NCI-H1048 (cell line): Measurements from ENCODE around the gene STIM1.

Experiments used
- DNase-seq: peaks from one replicate; lab custom pipeline; 2025; lab: John Stamatoyannopoulos, UW

The STIM1 gene

DNA sequence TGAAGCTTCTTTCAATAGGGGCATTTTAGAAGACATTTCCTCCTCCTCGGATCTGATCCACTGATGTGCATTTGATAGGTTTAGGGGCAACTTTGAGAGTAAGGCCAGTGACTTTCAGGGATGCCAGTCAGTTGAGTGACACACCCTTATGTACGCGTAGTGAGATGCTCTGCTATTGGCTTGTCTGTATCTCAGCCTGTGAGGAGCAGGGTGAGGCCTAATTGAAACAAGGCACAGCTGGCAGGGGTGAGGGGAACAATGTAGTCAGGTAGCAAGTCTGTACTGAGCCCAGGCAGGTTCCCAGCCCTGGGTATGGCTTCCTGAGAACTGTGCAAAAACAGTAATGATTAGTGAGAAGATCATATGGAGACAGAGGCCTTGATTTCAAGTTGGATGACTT is 61.5 kb downstream of the STIM1 start:
- no peak for DNase-seq

DNA sequence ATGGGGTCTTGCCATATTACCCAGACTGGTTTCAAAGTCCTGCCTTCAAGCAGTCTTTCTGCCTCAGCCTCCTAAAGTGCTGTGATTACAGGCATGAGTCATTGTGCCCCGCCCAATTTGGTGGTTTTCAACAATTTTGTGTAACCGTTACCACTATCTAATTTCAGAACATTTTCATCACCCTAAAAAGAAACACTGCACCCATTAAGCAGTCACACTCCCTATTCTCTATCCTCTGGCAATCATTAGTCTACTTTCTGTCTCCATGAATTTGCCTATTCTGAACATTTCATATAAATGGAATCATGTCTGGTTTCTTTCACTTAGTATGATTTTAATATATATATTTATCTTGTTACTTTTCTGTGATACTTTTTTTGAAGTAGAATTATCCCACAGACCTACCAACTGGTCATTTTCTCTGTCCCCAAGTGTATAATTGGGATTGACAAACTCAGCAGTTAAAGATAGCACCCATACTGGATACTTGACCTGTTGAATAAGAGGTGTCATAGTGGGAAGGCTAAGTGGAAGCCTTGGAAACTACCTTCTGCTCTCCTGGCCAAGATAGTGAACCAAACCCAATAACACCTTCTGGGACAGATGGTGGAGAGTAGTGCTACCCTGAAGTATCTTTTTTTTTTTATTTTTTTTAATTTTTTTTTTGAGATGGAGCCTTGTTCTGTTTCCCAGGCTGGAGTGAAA is 64.8 kb downstream of the STIM1 start:
- DNase-seq, result no peak

DNA sequence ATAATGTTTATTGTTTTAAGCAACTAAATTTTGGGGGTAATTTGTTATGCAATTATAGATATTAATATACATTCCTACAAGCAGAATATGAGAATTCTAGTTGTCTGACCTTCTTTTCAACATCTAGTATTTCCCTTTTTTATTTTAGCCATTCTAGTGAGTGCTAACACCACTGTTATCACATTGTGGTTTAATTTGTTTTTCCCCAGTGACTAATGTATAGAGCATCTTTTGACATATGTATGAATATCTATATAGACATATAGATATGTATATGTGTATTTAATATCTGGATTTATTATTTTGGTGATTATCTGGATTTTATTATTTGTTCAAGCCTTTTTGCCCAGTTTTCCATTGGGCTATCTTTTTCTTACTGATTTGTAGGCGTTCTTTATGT is 66.6 kb downstream of the STIM1 start:
- DNase-seq, result no peak

DNA sequence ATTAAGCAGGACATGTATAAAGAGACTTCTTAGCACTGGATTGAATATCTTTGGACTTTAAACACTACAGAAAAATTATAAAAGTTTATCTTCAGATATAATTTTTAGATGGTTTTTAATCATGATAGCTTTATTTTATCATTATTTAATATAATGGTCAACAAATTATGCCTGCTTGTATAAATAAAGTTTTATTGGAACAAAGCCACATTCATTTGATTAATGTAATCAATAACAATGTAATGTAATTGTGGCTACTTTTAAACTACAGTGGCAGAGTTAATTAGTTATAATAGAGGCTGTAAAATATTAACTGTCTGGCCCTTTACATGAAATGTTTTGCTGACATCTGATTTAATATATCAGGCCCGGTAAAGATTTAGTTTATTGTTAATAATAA is 70.0 kb downstream of the STIM1 start:
- DNase-seq, result no peak

DNA sequence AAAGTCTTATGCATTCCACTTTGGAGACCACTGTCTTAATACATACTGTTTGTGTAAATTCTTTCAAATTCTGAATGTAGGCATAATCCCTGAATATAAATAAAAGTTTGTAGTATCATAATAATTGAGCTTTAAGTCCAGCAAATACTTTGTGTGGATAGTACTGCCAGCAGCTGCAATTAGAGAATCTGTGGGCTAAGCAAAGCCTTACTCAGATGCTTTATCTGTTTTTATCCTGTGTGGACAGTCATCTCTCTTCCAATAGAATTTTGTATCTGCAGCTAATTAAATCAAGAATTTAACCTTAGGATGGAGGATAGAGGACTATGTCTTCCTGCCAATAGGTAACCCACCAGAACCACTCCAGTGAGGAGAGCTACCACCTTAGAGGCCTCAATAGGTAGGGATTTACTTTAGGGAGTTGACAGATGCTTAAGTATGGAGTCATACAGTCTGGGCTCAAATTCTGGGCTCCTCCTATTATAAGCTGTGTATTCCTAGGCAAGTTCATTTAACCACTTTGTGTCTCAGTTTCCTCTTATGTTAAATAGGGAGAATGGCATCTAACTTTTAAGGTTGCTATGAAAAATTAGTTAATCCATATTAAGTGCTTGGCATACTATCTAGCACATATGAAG is 71.1 kb downstream of the STIM1 start:
- DNase-seq, result no peak

DNA sequence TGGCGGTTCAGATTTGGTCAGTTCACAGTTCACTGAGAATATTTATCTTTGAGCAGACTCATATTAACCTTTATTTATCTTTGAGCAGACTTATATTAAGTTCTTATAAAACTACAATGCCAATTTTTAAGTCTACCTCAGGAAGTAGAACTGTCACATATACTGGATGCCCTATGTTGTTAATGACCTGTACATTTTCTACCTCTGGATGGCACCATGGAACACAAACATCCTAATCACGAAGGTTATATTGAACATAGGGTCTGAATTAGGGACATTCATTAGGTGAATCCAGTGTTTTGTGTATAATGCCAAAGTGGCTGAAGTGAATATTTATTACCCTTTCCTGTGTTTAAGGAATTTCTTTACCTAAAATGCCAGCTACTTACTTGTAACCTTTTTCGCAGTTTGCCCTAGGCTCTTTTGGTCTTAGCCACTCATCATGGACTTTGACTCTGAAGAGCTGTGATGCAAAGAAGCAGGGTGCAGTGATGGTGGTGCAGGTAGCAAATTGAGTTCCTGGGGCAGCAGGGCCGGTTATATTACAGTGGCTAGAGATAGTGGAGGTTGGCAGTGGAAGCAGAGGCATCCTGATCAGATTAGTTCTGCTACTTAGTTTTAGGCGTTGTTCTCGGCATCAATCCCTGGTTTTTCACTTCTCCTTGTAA is 71.8 kb downstream of the STIM1 start:
- no peak for DNase-seq

DNA sequence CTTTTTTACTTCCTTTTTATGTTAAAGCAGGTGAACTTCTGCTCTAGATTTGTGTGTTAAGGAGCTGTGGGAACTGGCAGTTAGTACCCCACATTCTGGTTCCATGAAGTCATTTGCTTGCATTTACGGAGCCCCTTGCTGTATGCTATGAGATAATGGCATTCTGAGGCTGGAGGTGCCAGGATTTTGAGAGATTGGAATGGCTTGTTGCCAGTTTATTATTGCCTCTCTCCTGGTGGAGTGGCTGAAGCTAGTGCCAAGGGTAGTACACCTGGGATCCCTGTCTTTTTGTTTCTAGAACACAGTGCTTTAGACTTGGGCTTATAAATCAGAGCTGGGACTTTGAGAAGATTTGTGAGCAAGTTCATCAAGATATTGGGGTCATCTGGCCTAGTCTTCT is 73.8 kb downstream of the STIM1 start:
- no peak for DNase-seq

DNA sequence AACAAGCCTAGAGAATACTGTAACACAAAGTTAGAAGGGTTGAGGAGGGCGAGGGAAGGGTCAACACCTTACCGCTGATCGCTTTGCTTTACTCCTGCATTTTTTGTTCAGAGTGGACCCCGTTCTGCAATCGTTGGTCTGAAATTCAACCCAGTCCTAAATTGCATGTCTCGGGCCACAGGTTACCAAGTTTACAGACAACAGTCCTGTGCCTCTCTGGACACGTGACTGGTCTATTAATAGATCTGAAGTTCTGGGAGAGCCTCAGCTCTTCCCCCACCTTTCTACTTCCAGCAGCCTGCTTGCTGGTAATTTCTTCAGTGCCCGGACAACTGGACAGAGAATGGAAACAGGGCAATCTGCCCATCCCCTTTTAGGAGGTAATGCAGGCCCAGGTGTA is 74.2 kb downstream of the STIM1 start:
- no peak for DNase-seq

DNA sequence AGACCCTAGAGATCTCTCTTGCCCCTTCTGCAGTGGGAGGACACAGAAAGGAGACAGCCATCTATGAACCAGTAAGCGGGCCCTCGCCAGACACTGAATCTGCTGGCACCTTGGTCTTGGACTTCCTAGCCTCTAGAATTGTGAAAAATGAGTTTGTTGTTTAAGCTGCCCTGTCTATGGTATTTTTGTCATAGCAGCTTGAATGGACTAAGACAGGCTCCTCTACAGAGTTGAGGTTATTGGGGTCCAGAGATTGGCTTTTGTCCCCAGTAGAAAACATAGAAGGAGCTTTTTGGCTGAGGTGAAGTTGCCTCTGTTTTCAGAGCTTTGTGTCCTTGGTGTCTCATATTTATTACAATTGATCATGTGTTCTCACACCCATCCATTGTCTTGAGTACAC is 77.2 kb downstream of the STIM1 start:
- DNase-seq, result no peak

DNA sequence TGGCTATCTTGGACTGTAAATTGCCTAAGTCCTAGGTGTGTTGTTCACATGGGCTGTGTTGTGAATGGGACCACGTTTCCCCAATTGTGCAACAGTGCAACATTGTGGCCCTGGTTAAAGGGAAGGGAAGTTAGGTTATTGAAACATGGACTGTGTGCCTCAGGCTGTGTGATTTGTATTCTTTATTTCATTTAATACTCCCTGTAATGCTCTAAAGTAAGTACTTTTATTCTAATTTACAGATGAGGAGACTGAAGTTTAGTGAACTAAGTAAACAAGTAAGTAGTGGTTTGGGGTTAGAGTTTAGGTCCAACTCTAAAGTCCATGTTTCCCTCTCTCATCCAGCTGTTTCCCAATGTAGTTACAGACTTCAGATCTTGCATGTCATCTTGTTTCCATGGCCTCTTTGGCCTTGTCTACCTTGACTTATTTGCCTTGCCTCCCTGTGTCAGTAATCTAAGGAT is 77.7 kb downstream of the STIM1 start:
- DNase-seq, result no peak

DNA sequence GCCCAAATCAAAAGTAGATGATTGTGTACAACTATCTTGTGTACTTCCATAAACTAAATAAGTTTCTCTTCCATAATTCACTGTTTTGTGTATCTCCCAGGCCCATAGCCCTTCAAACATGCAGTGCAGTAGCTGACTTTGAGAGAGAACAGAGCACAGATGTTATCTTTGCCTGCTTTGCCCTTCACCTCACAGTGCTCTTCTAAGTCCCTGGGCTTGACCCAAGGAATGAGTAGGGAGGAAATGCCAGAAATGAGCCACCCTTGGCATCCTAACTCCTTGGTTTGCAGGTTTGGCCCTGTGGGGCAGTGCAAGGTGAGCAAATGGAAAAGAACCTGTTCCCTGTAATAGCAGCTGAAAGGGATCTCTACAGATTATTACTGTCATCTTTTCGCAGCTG is 79.2 kb downstream of the STIM1 start:
- DNase-seq, result no peak

DNA sequence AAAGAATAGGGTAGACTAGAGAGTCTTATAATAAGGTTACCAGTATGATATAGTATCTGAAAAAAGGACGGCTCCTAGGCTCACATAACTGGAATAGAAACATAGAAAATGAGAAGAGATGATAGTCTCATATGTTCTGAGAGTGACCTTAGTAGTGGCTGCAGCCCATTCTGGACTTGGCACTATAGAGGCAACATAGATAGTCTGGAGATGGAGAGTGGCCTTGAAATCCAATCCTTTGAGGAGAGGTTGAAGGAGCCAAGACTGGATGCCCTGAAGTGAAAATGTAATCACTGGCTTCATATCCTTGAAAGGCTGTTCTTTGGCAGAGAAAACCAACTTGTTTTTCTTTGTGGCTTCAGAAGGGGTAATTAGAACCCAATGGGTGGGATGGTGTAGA is 81.1 kb downstream of the STIM1 start:
- DNase-seq, result no peak

DNA sequence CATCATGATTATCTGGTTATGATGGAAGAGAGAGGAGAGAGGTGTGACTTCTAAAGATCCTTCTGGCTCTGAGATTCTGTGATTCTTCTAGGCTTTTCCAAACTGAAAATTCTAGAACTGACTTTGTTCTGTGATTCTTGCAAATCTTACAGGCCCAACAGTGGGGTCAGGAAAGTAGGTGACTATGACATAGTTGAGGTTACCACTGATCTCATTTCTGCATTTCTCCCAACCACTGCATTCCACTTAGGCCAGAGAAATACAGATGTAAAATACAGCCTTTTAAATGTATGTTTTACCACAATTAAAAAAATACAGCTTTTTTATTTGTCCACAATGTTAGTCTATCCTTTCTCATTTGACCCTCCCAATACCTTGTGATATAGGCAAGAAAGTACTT is 83.7 kb downstream of the STIM1 start:
- DNase-seq, result no peak

DNA sequence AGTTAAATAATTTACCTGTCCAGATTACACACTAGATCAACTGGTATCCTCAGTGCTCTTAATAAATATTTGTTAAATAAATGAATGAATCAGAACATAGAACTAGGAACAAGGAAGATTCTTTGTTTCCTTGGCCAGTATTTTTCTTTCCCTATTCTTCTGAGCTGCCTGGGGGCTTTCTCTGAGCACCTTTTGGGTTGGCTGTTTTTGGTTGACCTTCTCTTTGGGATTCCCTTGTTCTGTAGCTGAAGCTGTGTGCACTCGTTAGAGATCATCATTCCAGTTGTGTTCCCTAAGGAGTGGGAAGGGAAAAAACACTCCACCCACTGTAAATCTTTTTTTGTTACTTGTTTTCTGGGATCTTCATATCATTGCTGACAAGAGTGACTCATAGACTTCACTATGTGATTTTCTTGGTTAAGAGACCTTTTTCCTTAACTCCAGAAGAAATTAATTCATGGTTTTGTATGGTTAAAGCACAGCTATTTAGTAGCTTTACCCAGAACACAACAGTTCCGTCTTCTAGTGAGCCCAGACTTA is 84.3 kb downstream of the STIM1 start:
- no peak for DNase-seq

DNA sequence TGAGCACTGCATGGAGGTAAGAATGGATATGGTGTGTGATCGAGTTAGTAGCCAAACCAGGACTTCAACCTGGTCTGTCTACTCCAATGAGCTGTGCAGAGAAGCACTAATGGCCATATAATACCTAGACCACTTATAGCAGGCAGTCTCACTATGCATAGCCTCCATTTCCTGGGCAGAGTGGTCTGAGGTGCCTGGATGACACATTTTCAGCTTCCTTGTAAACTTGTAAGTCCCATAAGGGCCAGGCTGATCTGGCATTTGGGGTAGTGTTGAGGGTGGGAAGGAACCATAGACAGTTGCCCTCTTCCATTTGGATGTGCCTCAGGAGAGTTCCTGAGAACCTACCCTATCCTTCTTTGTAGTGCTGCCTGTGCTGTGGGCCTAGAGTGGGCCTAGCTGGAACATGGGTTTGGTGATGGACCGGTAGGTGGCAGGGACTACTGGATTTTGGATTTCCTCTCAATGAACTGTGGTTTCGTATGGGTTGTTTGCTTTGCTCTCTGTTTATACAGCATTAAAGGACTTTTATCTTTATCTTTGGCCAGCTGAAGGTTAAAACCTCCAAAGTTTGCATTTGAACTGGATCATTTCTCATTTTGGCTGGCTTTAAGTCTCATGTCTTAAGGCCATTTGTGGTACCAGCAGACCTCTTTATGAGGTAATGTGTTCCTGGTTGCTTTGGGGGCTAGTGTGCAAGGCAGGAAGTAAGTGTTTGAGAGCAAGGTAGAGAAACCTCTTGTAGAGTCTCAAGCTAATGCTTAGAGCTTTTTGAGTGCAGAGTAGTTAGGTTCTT is 86.9 kb downstream of the STIM1 start:
- DNase-seq, result no peak

DNA sequence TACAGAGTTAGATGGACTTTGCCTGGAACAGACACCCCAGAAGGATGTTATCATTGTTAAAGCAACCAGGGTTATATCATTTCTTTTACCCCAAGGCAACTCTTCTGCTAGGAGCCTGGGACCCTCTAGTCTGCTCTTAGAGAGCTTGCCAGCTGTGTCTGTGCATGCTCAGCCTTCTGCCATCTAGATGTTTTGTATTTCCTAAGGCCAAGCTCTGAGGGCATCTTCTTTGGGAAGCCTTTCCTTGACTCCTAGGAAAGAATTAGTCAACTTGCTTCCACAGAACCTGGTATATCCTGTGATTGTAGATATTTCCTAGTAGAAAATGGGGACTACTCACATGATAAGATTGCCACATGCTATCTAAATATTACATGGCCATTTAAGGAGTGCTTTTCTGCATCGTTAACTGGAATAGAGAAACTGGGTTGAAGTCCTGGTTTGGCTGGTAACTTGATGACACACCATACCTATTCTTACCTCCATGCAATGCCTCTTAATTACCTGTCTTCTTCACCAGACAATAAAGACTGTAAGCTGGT is 87.6 kb downstream of the STIM1 start:
- DNase-seq, result no peak

DNA sequence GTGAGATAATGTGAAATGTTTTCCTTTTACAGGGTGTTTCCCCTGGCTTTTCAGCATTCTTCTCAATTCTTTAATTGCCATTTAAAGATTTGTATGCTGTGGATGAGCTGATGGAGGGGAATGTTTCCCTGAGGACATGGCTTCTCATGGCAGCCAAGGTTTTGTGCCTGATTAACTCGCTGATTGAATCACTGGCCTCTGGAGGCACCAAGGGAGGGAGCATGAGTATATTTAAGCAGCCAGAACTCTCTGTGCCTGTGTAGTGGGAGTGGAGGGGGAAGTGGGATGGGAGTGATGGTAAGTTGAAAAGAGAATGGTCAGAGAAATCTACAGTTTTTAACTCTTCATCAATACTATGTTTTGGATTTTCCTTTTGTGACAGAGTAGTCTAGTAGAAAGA is 88.7 kb downstream of the STIM1 start:
- DNase-seq, result no peak

DNA sequence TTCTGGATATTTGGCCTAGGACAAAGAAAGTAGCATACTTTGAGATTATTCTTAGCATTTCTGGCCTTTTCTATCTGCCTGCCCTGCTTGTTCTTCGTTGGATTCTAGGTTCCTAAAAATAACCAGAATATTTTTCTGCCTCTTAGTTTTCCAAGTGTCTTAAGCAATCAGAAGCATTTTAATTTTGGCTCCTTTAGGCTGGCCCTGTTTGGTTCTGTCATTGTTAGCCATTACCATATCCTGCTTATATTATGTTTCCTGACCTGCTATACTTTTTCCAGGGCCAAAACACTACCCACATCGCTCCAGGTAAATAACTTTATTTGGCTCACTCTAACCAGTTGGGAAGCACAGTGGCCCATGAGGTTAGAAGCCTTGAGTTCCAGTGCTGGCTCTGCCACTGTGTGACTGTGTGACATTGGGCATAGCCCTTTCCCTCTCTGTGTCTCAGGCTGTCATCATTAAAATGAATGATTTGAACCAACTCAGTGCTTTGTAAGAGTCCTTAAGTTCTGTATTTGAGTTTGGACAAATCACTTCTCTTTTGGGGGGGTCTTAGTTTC is 91.1 kb downstream of the STIM1 start:
- no peak for DNase-seq

DNA sequence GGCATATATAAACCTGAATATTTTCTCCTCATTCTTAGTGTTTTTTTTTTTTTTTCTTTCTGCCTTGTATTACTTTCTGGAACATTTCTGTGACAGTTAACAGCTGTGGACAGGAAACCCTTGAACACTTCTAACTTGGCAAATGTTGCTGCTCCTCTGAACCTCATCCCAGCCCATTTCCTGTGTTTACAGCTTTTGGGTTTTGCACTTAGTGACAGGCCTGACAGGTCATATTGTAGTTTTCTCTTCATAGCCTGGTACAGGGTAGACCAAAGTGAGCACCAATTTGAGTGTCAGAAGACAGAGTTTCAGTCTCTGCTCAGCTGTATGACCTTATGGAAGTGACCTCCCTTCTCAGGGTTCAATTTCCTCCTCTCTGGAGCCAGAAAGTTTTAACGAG is 91.6 kb downstream of the STIM1 start:
- DNase-seq, result no peak

DNA sequence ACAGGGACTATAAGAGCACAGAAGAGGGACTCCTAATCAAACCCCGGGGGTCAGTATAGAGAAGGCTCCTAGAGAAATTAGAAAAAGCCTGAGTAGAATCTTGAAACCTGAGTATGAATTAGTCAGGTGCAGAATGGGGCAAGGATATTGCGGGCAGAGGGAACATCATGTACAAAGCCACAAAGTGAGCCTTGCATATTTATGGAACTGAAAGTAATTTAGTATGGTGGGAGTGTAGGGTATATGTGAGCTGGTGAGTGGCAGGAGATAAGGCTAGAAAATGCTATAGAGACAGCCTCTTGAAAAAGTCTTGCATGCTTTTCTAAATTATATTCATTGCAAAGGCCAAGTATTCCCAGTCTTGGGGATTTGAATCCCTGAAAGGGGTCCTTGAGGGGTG is 93.7 kb downstream of the STIM1 start:
- DNase-seq, result no peak

DNA sequence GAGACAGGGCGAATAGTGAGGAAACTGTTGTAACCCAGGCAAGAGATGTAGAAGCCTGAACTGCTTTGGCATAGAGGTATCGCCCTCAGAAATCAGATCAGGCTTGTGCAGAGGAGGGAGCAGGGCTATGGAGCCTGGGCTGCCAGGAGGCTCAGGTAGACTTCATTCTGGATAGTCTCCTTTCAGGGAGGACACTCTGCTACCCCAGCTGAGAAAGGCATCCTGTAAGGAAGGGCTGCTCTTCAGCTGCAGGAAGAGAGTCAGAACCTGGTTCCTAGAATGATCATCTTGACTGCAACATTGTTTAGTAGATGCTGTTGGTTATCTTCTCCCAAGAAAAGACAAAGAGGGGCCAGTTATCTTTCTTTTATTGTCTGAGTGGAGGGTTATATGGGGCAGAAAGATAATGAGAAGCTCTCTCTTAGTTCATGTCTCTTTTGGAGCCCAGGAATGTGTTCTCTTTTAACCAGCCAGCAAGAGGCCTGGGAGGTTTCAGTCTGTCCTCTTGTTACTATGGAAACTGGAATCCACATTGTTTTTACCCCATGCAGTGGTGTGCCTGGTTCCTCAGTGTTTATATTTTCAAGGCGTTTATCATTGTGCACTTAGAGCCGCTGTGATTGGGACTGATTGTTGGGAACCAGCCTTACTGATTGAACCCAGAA is 95.7 kb downstream of the STIM1 start:
- no peak for DNase-seq
